Activated gamma-delta T cell (primary cell): ENCODE results near the gene SIGLEC15.
"Not testable (repeated sequence)": the region's sequence is repeated elsewhere in the genome, so short reads cannot be mapped to it uniquely, and the experiment has no call there.

Source experiments
- DNase-seq: peaks from one replicate; lab custom pipeline; 2025; lab: John Stamatoyannopoulos, UW

Gene SIGLEC15

GRCh38 chr18:45844938-45845337 lies 19.5 kb downstream of the SIGLEC15 start:
- no peak for DNase-seq

DNA sequence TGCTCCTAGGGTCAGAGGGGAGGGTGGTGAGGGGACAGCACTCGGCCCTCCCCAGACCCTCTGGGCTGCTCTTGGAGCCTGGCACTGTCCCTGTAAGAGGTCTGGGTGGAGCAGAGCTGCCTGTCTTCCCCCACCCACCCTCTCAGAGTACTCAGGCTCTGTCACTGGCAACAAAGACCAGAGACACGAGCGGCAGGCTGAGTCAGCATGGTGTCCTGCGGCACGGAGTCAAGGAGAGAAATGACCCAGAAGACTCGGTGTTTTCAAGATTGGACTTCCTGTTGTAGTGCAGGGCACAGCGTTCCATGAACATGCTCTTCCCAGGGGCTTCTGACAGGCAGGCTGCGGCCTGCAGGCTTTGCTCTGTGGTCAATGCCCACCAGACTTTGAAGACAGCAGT lies 19.9 kb downstream of the SIGLEC15 start:
- no peak for DNase-seq

DNA sequence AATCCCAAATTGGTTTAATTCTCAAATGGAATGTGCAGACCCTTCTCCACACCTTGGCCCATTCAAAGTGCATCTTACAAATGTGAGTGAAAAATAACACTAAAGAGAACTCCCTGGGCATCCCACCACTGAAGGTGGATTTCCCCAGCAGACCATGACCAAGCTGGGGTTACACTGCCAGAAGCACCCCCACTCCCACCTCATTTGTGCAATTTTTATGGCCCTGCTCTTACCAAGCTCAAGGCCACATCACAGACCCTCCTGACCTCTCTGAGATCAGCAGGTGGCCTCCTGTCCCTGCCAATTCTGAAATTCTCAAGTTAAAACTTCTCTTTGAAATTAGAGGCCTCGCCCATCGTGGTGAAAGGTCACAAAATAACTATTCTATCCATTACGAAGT lies 21.6 kb downstream of the SIGLEC15 start:
- no peak for DNase-seq

DNA sequence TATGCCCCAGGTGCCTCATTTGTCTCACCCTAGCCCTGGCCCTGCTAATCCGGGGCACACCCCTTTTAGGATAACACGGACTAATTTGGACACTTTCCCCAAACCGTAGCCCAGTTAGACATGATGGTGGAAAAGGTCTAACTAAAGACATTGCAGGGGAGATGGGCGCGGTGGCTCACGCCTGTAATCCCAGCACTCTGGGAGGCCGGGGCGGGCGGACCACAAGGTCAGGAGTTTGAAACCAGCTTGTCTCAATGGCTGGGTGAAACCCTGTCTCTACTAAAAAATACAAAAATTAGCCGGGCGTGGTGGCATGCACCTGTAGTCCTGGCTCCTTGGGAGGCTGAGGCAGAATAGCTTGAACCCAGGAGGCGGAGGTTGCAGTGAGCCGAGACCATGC lies 23.2 kb downstream of the SIGLEC15 start:
- not testable (repeated sequence) for DNase-seq

DNA sequence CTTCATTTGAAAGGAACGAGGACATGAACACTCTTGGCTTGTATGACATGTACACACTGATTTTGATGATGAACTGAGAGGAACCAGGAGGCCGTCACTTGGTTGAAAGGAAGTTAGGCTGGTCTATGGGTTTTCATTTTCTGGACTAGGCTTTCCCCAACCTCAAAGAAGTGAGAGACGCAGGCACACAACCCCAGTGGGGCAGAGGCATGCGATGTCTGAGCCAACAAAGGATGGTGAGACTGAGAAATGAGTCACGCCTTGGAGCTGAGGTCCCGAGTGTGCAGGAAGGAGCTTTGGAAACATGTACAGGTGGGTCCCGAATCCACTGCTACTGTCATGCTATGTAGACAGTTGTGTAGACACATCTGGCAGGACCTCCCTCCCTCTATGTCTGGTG lies 24.1 kb downstream of the SIGLEC15 start:
- DNase-seq, result no peak

DNA sequence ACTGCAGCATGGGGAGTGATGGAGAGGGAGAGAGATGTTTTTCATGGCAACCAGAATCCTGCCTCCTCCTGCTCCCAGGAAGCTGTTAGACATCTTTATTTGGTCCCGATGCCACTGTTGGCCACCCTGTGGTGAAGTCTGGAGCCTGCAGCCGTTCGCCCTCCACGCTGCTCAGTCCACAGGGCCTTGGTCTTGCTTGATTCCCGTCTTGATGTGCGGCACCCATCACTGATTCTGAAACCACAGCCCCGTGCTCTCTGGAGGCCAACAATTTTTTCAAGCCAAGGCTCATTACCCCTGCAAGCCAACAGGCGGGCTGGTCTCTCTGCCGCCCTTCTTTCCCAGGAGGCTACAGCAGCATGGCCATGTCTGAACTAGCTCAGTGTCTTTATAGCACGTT lies 24.5 kb downstream of the SIGLEC15 start:
- no peak for DNase-seq

DNA sequence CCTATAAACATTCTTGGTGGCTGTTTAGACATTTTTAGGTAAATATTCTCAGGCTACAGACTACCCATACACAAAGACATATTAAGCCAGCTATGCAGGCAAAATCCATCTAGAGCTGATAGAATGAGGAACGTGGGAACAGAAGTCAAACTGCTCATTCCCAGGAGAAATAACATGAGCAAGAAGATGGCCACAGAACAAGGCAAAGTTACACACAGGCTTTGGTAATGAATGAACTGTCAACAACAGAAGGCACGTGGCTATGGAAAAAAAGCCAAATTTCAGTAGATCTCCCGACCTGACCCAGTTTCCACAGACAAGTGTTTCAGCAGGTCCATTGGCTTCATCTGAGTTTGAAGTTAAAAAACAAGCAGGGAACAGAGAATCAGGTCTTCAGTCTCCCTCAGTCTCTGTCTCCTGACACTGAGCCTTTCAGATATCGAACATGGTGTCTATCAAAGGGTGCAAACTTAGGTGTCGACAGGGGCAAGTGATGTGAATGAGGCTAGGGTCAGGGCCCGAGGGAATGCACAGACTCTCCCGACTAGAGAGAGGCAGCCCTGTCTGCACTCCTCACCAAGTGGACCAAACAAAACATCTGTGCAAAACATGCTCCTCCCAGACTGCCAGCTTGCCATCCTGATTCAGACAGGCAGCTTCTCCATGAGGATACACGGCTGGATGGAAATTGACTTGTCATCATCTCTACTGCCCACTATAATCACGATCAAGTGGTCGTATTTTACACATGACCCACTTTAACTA lies 25.9 kb downstream of the SIGLEC15 start:
- no peak for DNase-seq

GRCh38 chr18:45852631-45853030 lies 27.2 kb downstream of the SIGLEC15 start:
- no peak for DNase-seq

- DNase-seq, result no peak
These were observed 28.6 kb downstream of the SIGLEC15 start for GRCh38 chr18:45854036-45854586.

DNA sequence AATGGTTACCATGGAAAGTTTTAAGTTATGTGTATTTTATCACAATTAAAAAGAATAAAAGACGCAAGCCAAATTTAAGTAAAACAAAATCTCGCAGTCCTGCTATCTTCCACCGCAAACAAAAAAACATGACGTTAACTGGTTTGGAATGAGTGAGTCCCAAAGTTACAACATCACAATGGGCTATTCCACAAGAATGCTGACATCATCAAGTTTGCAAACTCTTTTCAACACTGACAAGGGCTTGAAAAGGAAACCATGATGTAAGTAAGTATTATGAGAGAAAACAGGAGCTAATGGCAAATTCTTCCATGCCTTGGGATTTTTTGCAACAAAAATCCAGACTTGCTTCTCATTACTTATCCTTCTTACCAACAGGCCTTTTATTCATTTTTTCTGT lies 31.1 kb downstream of the SIGLEC15 start:
- DNase-seq, result no peak

DNA sequence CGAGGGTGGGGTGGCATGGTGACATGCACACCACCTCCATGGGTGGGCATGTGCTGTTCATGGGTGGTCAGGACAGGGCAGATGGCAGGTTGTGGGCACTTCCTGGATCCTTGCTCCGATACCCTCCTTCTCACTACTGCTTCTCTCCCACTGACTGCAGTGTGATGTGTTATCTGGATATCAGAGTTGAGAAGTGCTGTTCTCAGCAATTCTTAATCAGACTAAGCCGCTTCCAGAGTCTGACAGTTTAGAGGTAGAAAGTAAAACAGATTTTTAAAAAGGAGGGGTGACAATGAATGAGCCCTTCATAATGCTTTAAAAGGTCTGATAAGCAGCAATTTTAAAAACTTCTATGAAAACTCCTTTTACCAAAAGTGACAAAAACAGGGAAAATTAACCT lies 33.9 kb downstream of the SIGLEC15 start:
- DNase-seq, result no peak

- no peak for DNase-seq
These were observed 35.0 kb downstream of the SIGLEC15 start for GRCh38 chr18:45860492-45860891.

GRCh38 chr18:45860971-45861370 lies 35.5 kb downstream of the SIGLEC15 start:
- no peak for DNase-seq

DNA sequence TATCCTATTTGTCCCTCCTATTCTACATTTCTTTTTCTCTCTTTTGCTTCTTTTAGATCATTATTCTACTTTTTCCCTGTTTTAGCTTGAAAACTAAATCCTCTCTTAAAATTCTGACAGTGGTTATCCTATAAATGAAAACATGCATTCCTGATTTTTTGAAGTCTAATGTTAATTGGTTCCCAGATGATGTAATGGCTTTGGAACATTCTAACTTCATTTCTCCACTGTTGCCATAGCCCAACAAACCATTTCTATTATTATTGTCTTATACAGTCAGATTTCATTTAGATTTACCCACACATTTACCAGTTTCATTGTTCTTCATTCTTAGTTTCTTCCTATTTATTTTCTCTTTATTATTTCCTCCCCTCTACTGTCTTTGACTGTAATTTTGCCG lies 36.5 kb downstream of the SIGLEC15 start:
- DNase-seq, result no peak

DNA sequence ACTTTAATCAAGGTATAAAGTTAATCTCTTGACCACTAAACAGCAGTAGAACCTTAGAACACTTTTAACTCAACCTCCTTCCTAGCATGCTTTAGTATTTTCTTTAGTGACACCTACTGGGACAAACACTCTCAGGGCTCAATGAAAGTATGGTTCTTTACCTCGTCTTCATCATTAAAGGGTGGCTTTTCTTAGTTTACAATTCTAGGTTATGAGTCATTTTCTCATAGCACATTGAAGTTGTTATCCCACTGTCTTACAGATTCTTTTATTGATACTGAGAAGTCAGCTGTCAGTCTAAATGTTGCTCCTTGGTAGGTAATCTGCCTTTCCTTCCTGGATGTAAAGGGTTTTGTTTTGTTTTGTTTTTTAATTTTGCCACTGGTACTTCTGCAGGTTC lies 38.0 kb downstream of the SIGLEC15 start:
- DNase-seq, result no peak

GRCh38 chr18:45864081-45864480 lies 38.6 kb downstream of the SIGLEC15 start:
- DNase-seq, result no peak

- no peak for DNase-seq
These were observed 40.0 kb downstream of the SIGLEC15 start for GRCh38 chr18:45865466-45865865.

- DNase-seq, result no peak
These were observed 44.9 kb downstream of the SIGLEC15 start for GRCh38 chr18:45870419-45870818.

DNA sequence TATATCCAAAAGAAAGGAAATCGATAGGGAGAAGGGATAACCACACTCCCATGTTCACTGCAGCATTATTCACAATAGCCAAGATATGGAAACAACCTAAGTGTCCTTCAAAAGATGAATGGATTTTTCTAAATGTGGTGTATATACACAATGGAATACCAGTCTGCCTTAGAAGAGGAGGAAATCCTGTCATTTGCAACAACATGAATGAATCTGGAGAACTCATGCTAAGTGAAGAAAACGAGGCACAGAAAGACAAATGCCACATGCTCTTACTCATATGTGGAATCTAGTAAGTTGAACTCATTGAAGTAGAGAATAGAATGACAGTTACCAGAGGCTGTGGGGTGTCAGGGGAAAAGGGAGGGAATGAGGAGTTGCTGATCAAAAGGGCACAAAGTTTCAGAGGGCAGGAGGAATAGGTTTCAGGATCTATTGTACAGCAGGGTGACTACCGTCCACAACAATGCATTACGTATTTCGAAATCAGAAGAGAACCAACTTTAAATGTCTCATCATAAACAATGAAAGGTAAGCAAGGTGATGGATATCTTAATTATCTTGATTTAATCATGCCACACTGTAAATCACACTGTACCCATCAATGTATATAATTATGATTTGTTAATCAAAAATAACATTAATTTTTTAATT lies 46.1 kb downstream of the SIGLEC15 start:
- no peak for DNase-seq

GRCh38 chr18:45874491-45875184 lies 49.2 kb downstream of the SIGLEC15 start:
- no peak for DNase-seq

GRCh38 chr18:45876161-45876560 lies 50.7 kb downstream of the SIGLEC15 start:
- no peak for DNase-seq

DNA sequence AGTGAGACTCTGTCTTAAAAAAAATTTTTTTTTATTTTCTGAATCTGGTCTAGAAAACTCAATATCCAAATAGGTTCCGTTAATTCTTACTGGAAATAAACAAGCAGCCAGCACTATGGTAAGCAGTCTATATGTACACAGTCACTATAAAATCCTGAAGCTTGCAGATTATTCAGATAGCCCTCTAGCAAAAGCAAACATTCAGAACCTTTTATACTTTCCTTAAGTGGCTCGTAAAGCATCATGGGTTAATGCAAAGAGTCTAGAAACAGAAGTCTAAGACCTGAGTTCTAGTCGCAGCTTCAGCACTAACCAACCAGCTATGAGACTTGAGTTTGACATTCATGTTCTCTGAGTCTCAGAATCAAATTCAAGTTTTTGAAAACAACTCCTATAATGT lies 51.9 kb downstream of the SIGLEC15 start:
- no peak for DNase-seq
